ENCODE results near the gene CAMSAP2. TPM values are rescaled to one million over a fixed set of nuclear protein-coding genes. Genes with fewer than 3 reads are reported as not detected.

Gene CAMSAP2
- total and polyA plus RNA-seq, 2 of the 8 experiments (the other 6 are each of a cell fraction or from before 2014, with no cell fraction given): 4.2 to 27.6 TPM

- TF ChIP-seq CHD7 (IDR thresholded peaks at IDR 0.05; ENCODE audit: insufficient replicate concordance, low read length) (no peak), TBP (IDR thresholded peaks at IDR 0.05; ENCODE audit: low read depth, low read length) (no peak), NRF1 (IDR thresholded peaks at IDR 0.05; ENCODE audit: low read depth, low read length) (no peak), SIX5 (IDR thresholded peaks at IDR 0.05; ENCODE audit: low read depth, low read length) (no peak), CBX8 (IDR thresholded peaks at IDR 0.05; ENCODE audit: borderline replicate concordance, low read depth, low read length) (no peak), PHF8 (conservative IDR thresholded peaks at IDR 0.05; ENCODE audit: low read depth, low read length) (no peak), RXRA (IDR thresholded peaks at IDR 0.05; ENCODE audit: insufficient read depth, low read depth, low read length) (no peak), POLR2A (IDR thresholded peaks at IDR 0.05; ENCODE audit: control extremely low read depth in 1 of 2, low read depth in 2 of 2, low read length in 2 of 2) (no peak), EZH2 (IDR thresholded peaks at IDR 0.05; ENCODE audit: low read depth, low read length, severe bottlenecking) (no peak)
These were observed 32.4 kb upstream of the CAMSAP2 start (continued) for GRCh38 chr1:200706111-200706814.
